Neuronal stem cell (in vitro differentiated cells): ENCODE measurements around the gene DCTN5.

Source experiments
- DNase-seq: peaks from one replicate; pipeline ENCODE4 v3.0.0-alpha.2; 2013; ENCODE audit warnings: low spot score
- H2AFZ ChIP-seq: one replicate; pipeline ENCODE4 v1.6.1; 2013; ENCODE audit warnings: mild to moderate bottlenecking, low read length, inconsistent platforms
- H2AK5ac ChIP-seq: 2 replicates; pipeline ENCODE4 v1.6.1; 2013; ENCODE audit warnings: low read depth, mild to moderate bottlenecking, inconsistent platforms, low read length, moderate library complexity, mixed read lengths
- H2BK120ac ChIP-seq: 2 replicates; pipeline ENCODE4 v1.6.1; 2013; ENCODE audit warnings: low read depth, mild to moderate bottlenecking, inconsistent platforms, low read length, moderate library complexity, mixed read lengths
- H2BK12ac ChIP-seq: one replicate; pipeline ENCODE4 v1.6.1; 2013; ENCODE audit warnings: low read length, inconsistent platforms
- H2BK15ac ChIP-seq: 2 replicates; pipeline ENCODE4 v1.6.1; 2013; ENCODE audit warnings: mild to moderate bottlenecking, low read length, inconsistent platforms, mixed read lengths
- H2BK5ac ChIP-seq: one replicate; pipeline ENCODE4 v1.6.1; 2013; ENCODE audit warnings: inconsistent platforms, mild to moderate bottlenecking, low read length, moderate library complexity
- H3K14ac ChIP-seq: one replicate; pipeline ENCODE4 v1.6.1; 2013; ENCODE audit warnings: low read length, inconsistent platforms
- H3K18ac ChIP-seq: 2 replicates; pipeline ENCODE4 v1.6.1; 2013; ENCODE audit warnings: low read length, inconsistent platforms
- H3K23ac ChIP-seq: 2 replicates; pipeline ENCODE4 v1.6.1; 2013; ENCODE audit warnings: low read depth, mild to moderate bottlenecking, mixed read lengths, low read length, inconsistent platforms; ENCODE audit not compliant: poor library complexity
- H3K27ac ChIP-seq: replicated peaks from 3 replicates; pipeline ENCODE4 v1.5.1; 2013; ENCODE audit warnings: low read length, inconsistent platforms
- H3K27me3 ChIP-seq, 3 experiments: 2 replicates each; pipeline ENCODE4 v1.6.1; 2013; ENCODE audit warnings: low read length in 3 of 3, mild to moderate bottlenecking in 2 of 3, inconsistent platforms in 1 of 3, low read depth in 1 of 3, mixed read lengths in 1 of 3, moderate library complexity in 1 of 3; ENCODE audit not compliant: control insufficient read depth in 3 of 3, insufficient read depth in 3 of 3
- H3K36me3 ChIP-seq, 2 donors: replicated peaks in 1 of 2; 2 replicates each; pipeline ENCODE4 v1.6.1; 2013; ENCODE audit warnings: low read length in 2 of 2; ENCODE audit not compliant: control insufficient read depth in 2 of 2, insufficient read depth in 2 of 2
- H3K4ac ChIP-seq: 2 replicates; pipeline ENCODE4 v1.6.1; 2013; ENCODE audit warnings: inconsistent platforms, mild to moderate bottlenecking, low read length, moderate library complexity
- H3K4me1 ChIP-seq, 2 donors: 1 replicate in 1 of 2; 2 replicates in 1 of 2; pipeline ENCODE4 v1.6.1; 2013; ENCODE audit warnings: low read length in 2 of 2, low read depth in 1 of 2; ENCODE audit not compliant: control insufficient read depth in 2 of 2, insufficient read depth in 1 of 2
- H3K4me2 ChIP-seq: one replicate; pipeline ENCODE4 v1.6.1; 2013; ENCODE audit warnings: mild to moderate bottlenecking, low read length, inconsistent platforms; ENCODE audit not compliant: insufficient read depth, poor library complexity, severe bottlenecking
- H3K4me3 ChIP-seq, 2 donors: 2 replicates each; pipeline ENCODE4 v1.5.1; 2013; ENCODE audit warnings: low read length in 2 of 2, mild to moderate bottlenecking in 2 of 2, inconsistent platforms in 1 of 2, moderate library complexity in 1 of 2
- H3K79me1 ChIP-seq: one replicate; pipeline ENCODE4 v1.6.1; 2013; ENCODE audit warnings: low read depth, mild to moderate bottlenecking, inconsistent platforms, low read length, moderate library complexity
- H3K9ac ChIP-seq: one replicate; pipeline ENCODE4 v1.6.1; 2013; ENCODE audit warnings: mild to moderate bottlenecking, low read depth, low read length, inconsistent platforms; ENCODE audit not compliant: poor library complexity
- H3K9me3 ChIP-seq, 2 donors: replicated peaks in 1 of 2; 2 replicates each; pipeline versions ENCODE3 to v1.6.1; 2013; ENCODE audit warnings: low read length in 2 of 2, mild to moderate bottlenecking in 2 of 2, inconsistent platforms in 1 of 2, low read depth in 1 of 2, mixed read lengths in 1 of 2, moderate library complexity in 1 of 2; ENCODE audit not compliant: control insufficient read depth in 2 of 2, insufficient read depth in 1 of 2
- H4K8ac ChIP-seq: one replicate; pipeline ENCODE4 v1.6.1; 2013; ENCODE audit warnings: low read depth, mild to moderate bottlenecking, inconsistent platforms, low read length, moderate library complexity
- H4K91ac ChIP-seq: one replicate; pipeline ENCODE4 v1.6.1; 2013; ENCODE audit warnings: low read length, low read depth, mild to moderate bottlenecking, inconsistent platforms; ENCODE audit not compliant: poor library complexity
- WGBS, 2 donors: extraction: QIAGEN DNeasy Blood & Tissue Kit; methylation state at CpG; one replicate each; pipeline ENCODE4 v1.1.7; 2013; ENCODE audit warnings: missing lambda C conversion rate in 2 of 2, mixed read lengths in 1 of 2; ENCODE audit not compliant: insufficient read length in 2 of 2, insufficient replicate concordance in 1 of 2; ENCODE audit errors: extremely low coverage in 2 of 2; 5-methylcytosine and 5-hydroxymethylcytosine counted together

Gene DCTN5

DNA sequence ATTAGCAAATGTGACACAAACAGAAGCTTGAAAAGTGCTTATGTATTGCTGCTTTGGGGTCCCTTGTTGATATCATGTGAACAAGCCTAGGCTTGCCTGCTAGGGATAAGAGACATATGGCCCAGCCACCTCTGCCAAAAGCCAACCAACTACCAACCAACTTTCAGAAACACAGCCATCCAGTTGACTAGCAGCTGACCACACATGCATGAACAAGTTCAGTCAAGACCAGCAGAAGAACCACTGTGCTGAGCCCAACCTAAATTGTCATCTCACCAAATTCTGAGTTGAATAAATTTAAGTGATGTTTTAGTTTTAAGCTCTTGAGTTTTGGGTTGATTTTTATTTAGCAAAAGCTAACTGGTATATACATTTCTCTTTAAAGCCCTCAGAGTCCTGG lies 68.3 kb downstream of the DCTN5 start:
- peaks cover 2 to 3% of the 10 kb centered on the region in 2 donors for H3K9me3 ChIP-seq

DNA sequence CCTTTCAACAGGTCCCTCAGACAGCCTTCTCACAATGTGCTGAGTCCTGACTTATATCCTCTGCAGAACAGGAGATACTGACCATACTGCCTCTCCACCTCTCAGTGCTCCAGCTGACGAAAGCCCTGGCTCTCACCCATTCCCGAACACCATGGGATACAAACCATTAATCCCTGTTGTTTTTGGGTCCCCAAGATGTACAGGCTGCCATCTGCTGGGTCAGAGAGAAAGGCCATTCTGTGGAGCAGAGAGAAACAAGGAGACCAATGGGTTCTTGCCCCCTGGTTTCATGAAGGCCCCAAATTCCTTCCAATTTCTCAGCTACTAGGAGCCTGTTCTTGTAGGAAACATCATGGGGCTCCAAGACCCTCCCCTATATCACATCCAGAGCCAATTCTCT lies 68.7 kb downstream of the DCTN5 start:
- Histone ChIP-seq H3K9ac (no peak overlapping the region), H3K79me1 (no peaks in the 10 kb centered on the region), H2AFZ (no peak overlapping the region), H3K27ac (no peak overlapping the region), H3K4me2 (no peak overlapping the region), H2BK15ac (no peak overlapping the region), H3K27me3 (peaks cover 2 to 44% (median 23%) of the 10 kb centered on the region in 3 experiments), H3K4ac (no peak overlapping the region), H3K23ac (no peak overlapping the region), H2BK5ac (no peak overlapping the region), H3K14ac (no peak overlapping the region), H3K18ac (no peak overlapping the region), H2AK5ac (no peak overlapping the region), H4K91ac (no peak overlapping the region), H3K4me3 (peak overlapping the region in 1 of 2 donors; percentile 51), H3K9me3 (peaks cover 2 to 3% of the 10 kb centered on the region in 2 donors), H2BK12ac (no peak overlapping the region), H3K4me1 (no peaks in the 10 kb centered on the region), H3K36me3 (no peaks in the 10 kb centered on the region), H2BK120ac (no peak overlapping the region), H4K8ac (no peak overlapping the region)
- no peak for DNase-seq
- no CpG with 5 or more reads among the region's 2 CpGs for WGBS, 2 donors

More for the DNA sequence above, 68.3 kb downstream of the DCTN5 start:
- Histone ChIP-seq H3K4me3 (no peak overlapping the region), H2AFZ (no peak overlapping the region), H3K14ac (no peak overlapping the region), H3K4me1 (no peaks in the 10 kb centered on the region), H4K8ac (no peak overlapping the region), H3K27ac (no peak overlapping the region), H2BK12ac (no peak overlapping the region), H3K4ac (no peak overlapping the region), H3K79me1 (no peaks in the 10 kb centered on the region), H2BK15ac (no peak overlapping the region), H2AK5ac (no peak overlapping the region), H3K36me3 (no peaks in the 10 kb centered on the region), H3K4me2 (no peak overlapping the region), H2BK5ac (no peak overlapping the region), H4K91ac (no peak overlapping the region), H3K9ac (no peak overlapping the region), H2BK120ac (no peak overlapping the region), H3K18ac (no peak overlapping the region), H3K23ac (no peak overlapping the region), H3K27me3 (peaks cover 2 to 40% (median 21%) of the 10 kb centered on the region in 3 experiments)
- no peak for DNase-seq

DNA sequence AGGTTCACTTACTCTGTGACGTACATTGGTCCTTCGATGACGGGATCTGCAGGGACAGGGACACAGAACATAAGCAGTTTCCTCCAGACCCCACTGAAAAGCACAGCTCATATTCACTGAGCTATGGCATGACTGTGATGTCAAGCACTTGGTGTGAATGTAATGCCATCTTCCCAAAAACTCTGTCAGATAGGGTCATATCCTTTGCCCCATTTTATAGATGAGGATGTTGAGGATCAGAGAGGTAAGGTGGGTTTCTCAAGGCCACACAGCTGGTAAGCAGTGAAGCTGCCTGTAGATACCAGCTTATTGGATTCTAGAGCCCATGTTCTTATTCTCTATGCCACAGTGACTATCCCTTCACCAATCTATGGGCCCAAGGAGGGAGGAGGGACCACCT lies 69.2 kb downstream of the DCTN5 start:
- no peak overlapping the region for H2BK120ac ChIP-seq
- no peak overlapping the region for H3K4me2 ChIP-seq
- H3K27ac ChIP-seq = no peak overlapping the region
- H3K14ac ChIP-seq = no peak overlapping the region
- H3K9me3 ChIP-seq = peaks cover 2 to 3% of the 10 kb centered on the region in 2 donors
- H3K4me1 ChIP-seq = no peaks in the 10 kb centered on the region
- no peak overlapping the region for H4K91ac ChIP-seq
- no peak overlapping the region for H3K9ac ChIP-seq
- H2AFZ ChIP-seq = no peak overlapping the region
- no peak overlapping the region for H3K4me3 ChIP-seq
- H4K8ac ChIP-seq = no peak overlapping the region
- no peak for DNase-seq
- WGBS, 2 donors = no CpG with 5 or more reads among the region's 3 CpGs
- H2BK5ac ChIP-seq = no peak overlapping the region
- no peaks in the 10 kb centered on the region for H3K36me3 ChIP-seq
- no peak overlapping the region for H3K18ac ChIP-seq
- H3K4ac ChIP-seq = no peak overlapping the region
- H3K27me3 ChIP-seq = peaks cover 2 to 45% (median 23%) of the 10 kb centered on the region in 3 experiments
- no peak overlapping the region for H2BK12ac ChIP-seq
- no peak overlapping the region for H3K23ac ChIP-seq
- H3K79me1 ChIP-seq = no peaks in the 10 kb centered on the region
- H2BK15ac ChIP-seq = no peak overlapping the region
- no peak overlapping the region for H2AK5ac ChIP-seq

DNA sequence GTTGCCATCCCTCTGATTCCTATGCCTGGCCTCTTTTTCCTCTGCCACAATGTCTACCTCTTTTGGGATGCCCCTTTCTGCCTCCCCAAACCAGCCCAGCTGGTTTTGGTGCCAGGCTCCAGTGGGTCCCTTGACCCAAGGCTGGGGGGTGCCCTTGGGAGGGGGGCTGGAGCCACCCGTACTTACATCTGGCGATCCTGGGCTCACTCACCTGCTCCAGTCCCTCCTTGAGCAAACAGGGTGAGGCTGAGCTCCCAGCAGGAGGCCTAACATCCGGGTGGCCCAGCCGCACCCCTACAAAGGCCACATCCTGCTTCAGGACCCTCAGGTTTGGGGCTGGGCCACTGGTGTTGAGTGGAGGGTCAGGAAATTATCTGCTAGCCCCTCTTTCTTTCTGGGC lies 70.5 kb downstream of the DCTN5 start:
- no peak overlapping the region for H3K4me3 ChIP-seq
- no peak overlapping the region for H3K9ac ChIP-seq
- no peak overlapping the region for H2BK120ac ChIP-seq
- H3K14ac ChIP-seq = no peak overlapping the region
- no peak overlapping the region for H4K91ac ChIP-seq
- H3K18ac ChIP-seq = no peak overlapping the region
- H3K27ac ChIP-seq = no peak overlapping the region
- no peak overlapping the region for H2AFZ ChIP-seq
- no peak overlapping the region for H3K4ac ChIP-seq
- H2BK12ac ChIP-seq = no peak overlapping the region
- DNase-seq = no peak
- H3K4me2 ChIP-seq = no peak overlapping the region
- no peak overlapping the region for H2BK15ac ChIP-seq
- peaks cover 2 to 47% (median 23%) of the 10 kb centered on the region in 3 experiments for H3K27me3 ChIP-seq
- H2AK5ac ChIP-seq = no peak overlapping the region
- no peak overlapping the region for H4K8ac ChIP-seq
- WGBS, 2 donors = no CpG with 5 or more reads among the region's 4 CpGs
- no peaks in the 10 kb centered on the region for H3K4me1 ChIP-seq
- no peaks in the 10 kb centered on the region for H3K36me3 ChIP-seq
- peaks cover 2 to 3% of the 10 kb centered on the region in 2 donors for H3K9me3 ChIP-seq
- peak overlapping the region; percentile 35 for H3K23ac ChIP-seq
- no peaks in the 10 kb centered on the region for H3K79me1 ChIP-seq
- H2BK5ac ChIP-seq = no peak overlapping the region
